ENCODE measurements around the gene FAT3. TPM values are rescaled to one million over a fixed set of nuclear protein-coding genes. Genes with fewer than 3 reads are reported as not detected.

FAT3 gene
- polyA plus RNA-seq, 1 experiment = 0.11 TPM

GRCh38 chr11:92227230-92227814 lies 2.7 kb downstream of the FAT3 start:
- TF ChIP-seq CTCF (IDR thresholded peaks at IDR 0.05; ENCODE audit: low read depth, low read length) = no peak
- H3K9me3 ChIP-seq (ENCODE audit: control insufficient read depth, insufficient read depth, low read length) = no peaks in the 10 kb centered on the region; the same call in 1 of the 2 replicates
- DNase-seq (ENCODE audit: low read depth, low spot score) = no peak

GRCh38 chr11:92227959-92228935 lies 3.6 kb downstream of the FAT3 start:
- ChIA-PET CTCF (no interaction called here), POLR2A (no interaction called here)
- TF ChIP-seq CTCF (IDR thresholded peaks at IDR 0.05; ENCODE audit: low read depth, low read length) = no peak
- Histone ChIP-seq H3K9me3 (ENCODE audit: control insufficient read depth, insufficient read depth, low read length) (no peaks in the 10 kb centered on the region; the same call in 1 of the 2 replicates), H3K4me3 (ENCODE audit: low read depth, low read length) (no peak overlapping the region), H3K27ac (ENCODE audit: low read depth, low read length) (no peak overlapping the region), H3K27me3 (ENCODE audit: control insufficient read depth, insufficient read depth, low read length) (peaks cover 49% of the 10 kb centered on the region)
- no peak for DNase-seq (ENCODE audit: low read depth, low spot score)

More at GRCh38 chr11:92227230-92227814, 2.7 kb downstream of the FAT3 start:
- H3K27me3 ChIP-seq (ENCODE audit: control insufficient read depth, insufficient read depth, low read length) = peaks cover 52% of the 10 kb centered on the region
- POLR2A ChIA-PET = no interaction called here
- H3K4me3 ChIP-seq (ENCODE audit: low read depth, low read length) = no peak overlapping the region
- CTCF ChIA-PET = no interaction called here
- H3K27ac ChIP-seq (ENCODE audit: low read depth, low read length) = no peak overlapping the region

GRCh38 chr11:92236856-92237255 lies 12.2 kb downstream of the FAT3 start:
- ChIA-PET CTCF (no interaction called here), POLR2A (no interaction called here)
- DNase-seq (ENCODE audit: low read depth, low spot score) = no peak
- H3K9me3 ChIP-seq (ENCODE audit: control insufficient read depth, insufficient read depth, low read length) = no peaks in the 10 kb centered on the region
- H3K27ac ChIP-seq (ENCODE audit: low read depth, low read length) = no peak overlapping the region
- no peaks in the 10 kb centered on the region for H3K27me3 ChIP-seq (ENCODE audit: control insufficient read depth, insufficient read depth, low read length)
- no peak overlapping the region for H3K4me3 ChIP-seq (ENCODE audit: low read depth, low read length)
- TF ChIP-seq CTCF (IDR thresholded peaks at IDR 0.05; ENCODE audit: low read depth, low read length) = no peak

GRCh38 chr11:92240916-92241315 lies 16.3 kb downstream of the FAT3 start:
- Histone ChIP-seq H3K27me3 (ENCODE audit: control insufficient read depth, insufficient read depth, low read length) (no peaks in the 10 kb centered on the region), H3K9me3 (ENCODE audit: control insufficient read depth, insufficient read depth, low read length) (no peaks in the 10 kb centered on the region), H3K4me3 (ENCODE audit: low read depth, low read length) (no peak overlapping the region), H3K27ac (ENCODE audit: low read depth, low read length) (no peak overlapping the region)
- POLR2A ChIA-PET = no interaction called here
- CTCF ChIA-PET = no interaction called here
- no peak for DNase-seq (ENCODE audit: low read depth, low spot score)
- TF ChIP-seq CTCF (IDR thresholded peaks at IDR 0.05; ENCODE audit: low read depth, low read length) = no peak

- no peak for DNase-seq (ENCODE audit: low read depth, low spot score)
- POLR2A ChIA-PET = no interaction called here
- no peak for TF ChIP-seq CTCF (IDR thresholded peaks at IDR 0.05; ENCODE audit: low read depth, low read length)
- Histone ChIP-seq H3K4me3 (ENCODE audit: low read depth, low read length) (no peak overlapping the region), H3K9me3 (ENCODE audit: control insufficient read depth, insufficient read depth, low read length) (no peaks in the 10 kb centered on the region), H3K27ac (ENCODE audit: low read depth, low read length) (no peak overlapping the region), H3K27me3 (ENCODE audit: control insufficient read depth, insufficient read depth, low read length) (no peaks in the 10 kb centered on the region)
- CTCF ChIA-PET = no interaction called here
Observed at GRCh38 chr11:92245700-92246271, 21.2 kb downstream of the FAT3 start.
